Measurements from ENCODE around the gene EXTL2.

DNA sequence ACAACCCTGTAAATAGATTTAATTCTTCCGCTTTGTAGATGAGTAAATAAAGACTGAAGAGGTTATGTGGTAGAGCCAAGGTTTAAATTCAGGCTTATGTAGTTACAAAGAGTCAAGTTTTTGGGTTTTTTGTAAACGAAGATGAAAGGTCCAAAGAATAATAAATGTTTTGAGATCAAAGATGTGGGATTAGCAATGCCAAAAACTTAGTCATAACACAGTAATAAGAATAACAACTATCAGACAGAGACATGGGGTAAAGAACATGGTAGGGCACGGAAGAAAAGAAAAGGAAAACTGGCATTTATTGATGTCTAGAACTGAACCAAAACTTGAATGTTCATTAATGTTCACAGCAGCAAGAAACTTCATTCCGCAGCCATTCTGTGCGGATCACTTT is 42.9 kb downstream of the EXTL2 start:
- TF ChIP-seq, protein P1, sequence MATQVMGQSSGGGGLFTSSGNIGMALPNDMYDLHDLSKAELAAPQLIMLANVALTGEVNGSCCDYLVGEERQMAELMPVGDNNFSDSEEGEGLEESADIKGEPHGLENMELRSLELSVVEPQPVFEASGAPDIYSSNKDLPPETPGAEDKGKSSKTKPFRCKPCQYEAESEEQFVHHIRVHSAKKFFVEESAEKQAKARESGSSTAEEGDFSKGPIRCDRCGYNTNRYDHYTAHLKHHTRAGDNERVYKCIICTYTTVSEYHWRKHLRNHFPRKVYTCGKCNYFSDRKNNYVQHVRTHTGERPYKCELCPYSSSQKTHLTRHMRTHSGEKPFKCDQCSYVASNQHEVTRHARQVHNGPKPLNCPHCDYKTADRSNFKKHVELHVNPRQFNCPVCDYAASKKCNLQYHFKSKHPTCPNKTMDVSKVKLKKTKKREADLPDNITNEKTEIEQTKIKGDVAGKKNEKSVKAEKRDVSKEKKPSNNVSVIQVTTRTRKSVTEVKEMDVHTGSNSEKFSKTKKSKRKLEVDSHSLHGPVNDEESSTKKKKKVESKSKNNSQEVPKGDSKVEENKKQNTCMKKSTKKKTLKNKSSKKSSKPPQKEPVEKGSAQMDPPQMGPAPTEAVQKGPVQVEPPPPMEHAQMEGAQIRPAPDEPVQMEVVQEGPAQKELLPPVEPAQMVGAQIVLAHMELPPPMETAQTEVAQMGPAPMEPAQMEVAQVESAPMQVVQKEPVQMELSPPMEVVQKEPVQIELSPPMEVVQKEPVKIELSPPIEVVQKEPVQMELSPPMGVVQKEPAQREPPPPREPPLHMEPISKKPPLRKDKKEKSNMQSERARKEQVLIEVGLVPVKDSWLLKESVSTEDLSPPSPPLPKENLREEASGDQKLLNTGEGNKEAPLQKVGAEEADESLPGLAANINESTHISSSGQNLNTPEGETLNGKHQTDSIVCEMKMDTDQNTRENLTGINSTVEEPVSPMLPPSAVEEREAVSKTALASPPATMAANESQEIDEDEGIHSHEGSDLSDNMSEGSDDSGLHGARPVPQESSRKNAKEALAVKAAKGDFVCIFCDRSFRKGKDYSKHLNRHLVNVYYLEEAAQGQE (IDR thresholded peaks at IDR 0.05; ENCODE audit: insufficient read depth in 1 of 2, low read depth in 2 of 2, low read length in 1 of 2): no peak
- TF ChIP-seq POLR2AphosphoS5 (IDR thresholded peaks at IDR 0.05; ENCODE audit: low read depth, low read length): no peak

Data from Panc1 (cell line).